Measurements from ENCODE around the gene CEP192.
A peak's percentile ranks its signal among the peaks of the same experiment; 100 is the strongest.
"Not testable (repeated sequence)": the region's sequence is repeated elsewhere in the genome, so short reads cannot be mapped to it uniquely, and the experiment has no call there.

CEP192 gene, protein sequence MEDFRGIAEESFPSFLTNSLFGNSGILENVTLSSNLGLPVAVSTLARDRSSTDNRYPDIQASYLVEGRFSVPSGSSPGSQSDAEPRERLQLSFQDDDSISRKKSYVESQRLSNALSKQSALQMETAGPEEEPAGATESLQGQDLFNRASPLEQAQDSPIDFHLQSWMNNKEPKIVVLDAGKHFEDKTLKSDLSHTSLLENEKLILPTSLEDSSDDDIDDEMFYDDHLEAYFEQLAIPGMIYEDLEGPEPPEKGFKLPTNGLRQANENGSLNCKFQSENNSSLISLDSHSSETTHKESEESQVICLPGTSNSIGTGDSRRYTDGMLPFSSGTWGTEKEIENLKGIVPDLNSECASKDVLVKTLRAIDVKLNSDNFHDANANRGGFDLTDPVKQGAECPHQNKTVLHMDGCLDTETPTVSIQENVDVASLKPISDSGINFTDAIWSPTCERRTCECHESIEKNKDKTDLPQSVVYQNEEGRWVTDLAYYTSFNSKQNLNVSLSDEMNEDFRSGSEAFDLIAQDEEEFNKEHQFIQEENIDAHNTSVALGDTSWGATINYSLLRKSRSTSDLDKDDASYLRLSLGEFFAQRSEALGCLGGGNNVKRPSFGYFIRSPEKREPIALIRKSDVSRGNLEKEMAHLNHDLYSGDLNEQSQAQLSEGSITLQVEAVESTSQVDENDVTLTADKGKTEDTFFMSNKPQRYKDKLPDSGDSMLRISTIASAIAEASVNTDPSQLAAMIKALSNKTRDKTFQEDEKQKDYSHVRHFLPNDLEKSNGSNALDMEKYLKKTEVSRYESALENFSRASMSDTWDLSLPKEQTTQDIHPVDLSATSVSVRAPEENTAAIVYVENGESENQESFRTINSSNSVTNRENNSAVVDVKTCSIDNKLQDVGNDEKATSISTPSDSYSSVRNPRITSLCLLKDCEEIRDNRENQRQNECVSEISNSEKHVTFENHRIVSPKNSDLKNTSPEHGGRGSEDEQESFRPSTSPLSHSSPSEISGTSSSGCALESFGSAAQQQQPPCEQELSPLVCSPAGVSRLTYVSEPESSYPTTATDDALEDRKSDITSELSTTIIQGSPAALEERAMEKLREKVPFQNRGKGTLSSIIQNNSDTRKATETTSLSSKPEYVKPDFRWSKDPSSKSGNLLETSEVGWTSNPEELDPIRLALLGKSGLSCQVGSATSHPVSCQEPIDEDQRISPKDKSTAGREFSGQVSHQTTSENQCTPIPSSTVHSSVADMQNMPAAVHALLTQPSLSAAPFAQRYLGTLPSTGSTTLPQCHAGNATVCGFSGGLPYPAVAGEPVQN (N-terminal part only)

DNA sequence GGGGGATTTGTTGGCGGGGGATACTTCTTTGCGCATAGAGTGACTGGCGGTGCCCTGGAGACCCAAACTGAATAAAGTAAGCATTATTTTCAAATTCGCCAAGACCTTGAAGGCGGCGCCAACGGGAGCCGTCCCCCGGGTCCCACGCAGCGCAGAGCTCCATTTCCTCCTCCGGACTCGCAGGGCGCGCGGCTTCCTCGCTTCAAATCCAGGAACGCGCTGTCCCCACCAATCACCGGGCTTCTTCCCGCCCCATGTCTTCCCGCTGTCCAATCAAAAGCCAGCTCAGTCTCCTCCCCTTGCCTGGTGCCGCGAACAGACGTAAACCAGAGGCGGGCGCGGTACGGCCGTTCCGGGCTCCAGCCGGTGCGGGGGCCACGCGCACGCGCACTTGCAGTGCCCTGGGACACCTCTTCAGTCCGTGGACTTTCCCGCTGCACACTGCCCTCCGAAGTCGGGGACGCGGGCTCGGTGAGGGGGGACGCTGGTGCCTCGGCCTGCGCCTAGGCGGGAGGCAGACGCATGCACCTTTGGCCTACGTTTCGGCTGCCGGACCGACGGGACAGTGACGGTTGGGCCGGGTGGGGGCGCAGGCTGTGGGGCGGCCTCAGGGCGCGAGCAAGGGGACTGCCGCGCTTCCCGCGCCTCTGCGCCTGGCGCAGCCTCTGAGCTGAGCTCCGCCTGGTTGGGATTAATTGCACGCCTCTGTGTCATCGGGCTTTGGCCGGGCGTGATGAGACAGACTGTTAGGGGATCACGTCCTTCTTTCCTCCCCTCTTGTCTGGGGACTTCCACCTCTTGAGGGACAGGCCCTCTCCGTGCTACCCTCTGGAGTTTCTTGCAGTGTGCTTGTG is at the start of gene CEP192:
TSS of gene CEP192 (plus strand) at position 396 of the 854 bp plus-strand sequence. CDS start 8,063 bp downstream, outside the sequence.
- peak; percentile 95 for DNase-seq

GRCh38 chr18:12943215-12943614 is 47.9 kb upstream of the CEP192 start:
- no peak for DNase-seq

GRCh38 chr18:12944709-12945108 is 46.5 kb upstream of the CEP192 start:
- DNase-seq: no peak

GRCh38 chr18:12946549-12947284 is 44.4 kb upstream of the CEP192 start:
- DNase-seq: no peak

- peak; percentile 55 for DNase-seq
Measured at GRCh38 chr18:12947285-12948049, 43.7 kb upstream of the CEP192 start, which contains the start of gene SEH1L. TSS of gene SEH1L (plus strand) at chr18:12948011. CDS start at chr18:12948122, 111 bp downstream.

DNA sequence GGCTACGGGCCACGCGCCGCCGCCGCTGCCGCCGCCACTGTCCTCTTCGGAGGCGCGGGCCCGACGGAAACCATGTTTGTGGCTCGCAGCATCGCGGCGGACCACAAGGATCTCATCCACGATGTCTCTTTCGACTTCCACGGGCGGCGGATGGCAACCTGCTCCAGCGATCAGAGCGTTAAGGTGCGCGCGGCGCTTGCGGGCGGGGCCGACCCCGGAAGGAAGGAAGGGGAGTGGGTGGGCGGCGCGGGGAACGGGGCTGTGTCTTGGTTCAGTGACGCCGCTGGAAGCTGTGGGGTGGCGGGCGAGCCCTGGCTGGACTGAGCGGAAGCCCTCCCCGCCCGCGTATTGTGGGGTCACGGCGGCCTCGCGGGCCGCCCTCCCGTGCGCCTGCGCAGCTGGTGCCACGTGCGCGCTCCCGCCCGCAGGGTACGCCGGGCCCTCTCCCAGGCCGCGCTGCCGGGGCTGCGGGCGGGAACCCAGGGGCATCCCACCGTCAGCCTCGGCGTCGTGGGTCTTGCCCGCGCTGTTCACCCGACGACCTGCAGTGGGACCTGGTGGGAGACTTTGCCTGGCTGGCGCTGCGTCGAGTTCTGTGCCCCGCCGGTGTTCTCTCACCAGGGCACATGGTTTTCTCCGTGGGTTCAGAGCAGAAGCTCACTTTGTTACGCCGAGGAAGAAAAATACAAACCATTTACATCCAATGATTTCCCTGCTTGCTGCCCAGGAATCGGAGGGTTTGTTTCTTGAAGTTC is 42.9 kb upstream of the CEP192 start:
- peak; percentile 71 for DNase-seq

DNA sequence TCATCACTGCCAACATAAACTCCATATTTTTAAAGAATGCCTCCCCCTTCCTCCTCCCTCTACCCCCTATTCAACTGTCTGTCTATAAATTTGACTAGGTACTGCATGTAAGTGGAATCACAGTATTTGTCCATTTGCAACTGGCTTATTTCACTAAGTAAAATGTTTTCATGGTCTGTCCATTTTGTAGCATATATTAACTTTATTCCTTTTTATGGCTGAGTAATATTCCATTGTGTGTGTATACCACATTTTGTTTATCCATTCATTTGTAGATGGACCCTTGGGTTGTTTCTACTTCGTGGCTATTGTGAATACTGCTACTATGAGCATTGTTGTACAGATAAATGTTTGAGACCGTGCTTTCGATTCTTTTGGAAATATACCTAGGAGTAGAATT is 32.7 kb upstream of the CEP192 start:
- DNase-seq: no peak

DNA sequence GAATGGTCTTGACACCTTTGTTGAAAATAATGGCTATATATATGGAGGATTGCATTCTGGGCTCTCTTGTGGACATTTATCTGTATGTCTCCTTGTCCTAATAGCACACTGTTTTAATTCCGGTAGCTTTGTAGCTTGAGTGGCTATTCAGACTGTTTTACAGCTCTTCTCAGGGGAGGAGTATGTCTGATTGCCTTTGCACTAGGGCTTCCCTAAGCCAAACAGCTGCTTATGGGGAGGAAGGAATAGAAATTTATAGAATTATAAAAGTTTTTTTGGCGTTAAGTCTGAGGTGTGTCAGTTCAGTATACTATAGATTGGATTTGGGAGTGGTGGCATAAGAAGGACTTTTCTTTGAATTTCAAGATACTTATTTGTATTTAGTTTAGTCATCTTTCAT is 30.8 kb upstream of the CEP192 start:
- no peak for DNase-seq

DNA sequence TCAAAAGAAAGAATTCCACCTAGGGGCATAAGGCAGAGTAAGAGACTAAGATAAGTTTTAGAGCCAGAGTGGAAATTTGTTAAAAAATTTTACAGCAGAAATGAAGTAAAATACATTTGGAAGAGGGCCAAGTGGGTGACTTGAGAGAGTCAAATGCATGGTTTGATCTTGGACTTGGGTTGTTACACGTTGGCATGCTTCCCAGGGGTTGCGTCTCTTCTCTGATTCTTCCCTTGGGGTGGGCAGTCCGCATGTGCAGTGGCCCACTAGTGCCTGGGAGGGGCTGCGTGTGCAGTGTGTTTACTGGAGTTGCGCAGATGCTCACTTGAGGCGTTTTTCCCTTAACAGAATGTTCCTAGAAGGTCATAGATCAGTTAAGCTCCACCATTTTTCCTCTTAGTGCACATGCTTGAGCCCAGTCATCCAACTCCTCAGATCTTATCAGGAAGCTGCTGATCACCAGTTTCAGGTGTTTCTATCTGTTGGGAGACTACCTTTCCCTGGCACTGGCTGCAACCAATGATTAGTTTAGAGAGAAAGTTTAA is 30.2 kb upstream of the CEP192 start:
- DNase-seq: no peak

DNA sequence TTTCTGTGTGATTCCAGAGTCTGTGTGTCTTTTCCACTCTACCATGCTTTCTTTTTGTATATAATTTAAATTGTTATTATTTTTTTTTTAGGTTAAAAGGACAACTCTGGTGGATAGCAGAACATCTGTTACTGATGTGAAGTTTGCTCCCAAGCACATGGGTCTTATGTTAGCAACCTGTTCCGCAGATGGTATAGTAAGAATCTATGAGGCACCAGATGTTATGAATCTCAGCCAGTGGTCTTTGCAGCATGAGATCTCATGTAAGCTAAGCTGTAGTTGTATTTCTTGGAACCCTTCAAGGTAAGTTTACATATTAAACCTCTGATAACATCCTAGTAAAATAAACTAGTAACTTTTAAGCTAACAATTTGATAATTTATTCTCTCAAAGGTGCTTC is 28.1 kb upstream of the CEP192 start:
- no peak for DNase-seq

DNA sequence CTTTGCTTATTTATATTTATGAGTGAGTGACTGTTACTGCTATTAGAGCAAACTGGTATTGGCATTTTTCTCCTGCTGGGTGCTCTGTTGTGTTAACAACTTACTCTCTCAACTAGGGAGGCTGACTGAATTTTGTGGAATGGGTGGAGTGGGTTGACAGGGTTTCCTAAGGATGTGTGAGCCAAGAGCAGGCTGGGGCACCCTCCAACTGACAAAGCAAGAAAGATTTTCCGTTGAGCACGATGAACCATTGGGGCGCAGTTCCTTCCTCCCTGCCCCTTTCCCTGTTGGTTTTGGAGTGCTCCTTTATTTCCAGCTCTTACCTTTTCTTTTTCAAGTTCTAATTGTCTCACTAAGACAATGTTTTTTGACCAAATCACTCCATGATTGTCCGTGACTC is 23.0 kb upstream of the CEP192 start:
- no peak for DNase-seq

- DNase-seq: no peak
Measured at GRCh38 chr18:12968619-12969018, 22.5 kb upstream of the CEP192 start.

DNA sequence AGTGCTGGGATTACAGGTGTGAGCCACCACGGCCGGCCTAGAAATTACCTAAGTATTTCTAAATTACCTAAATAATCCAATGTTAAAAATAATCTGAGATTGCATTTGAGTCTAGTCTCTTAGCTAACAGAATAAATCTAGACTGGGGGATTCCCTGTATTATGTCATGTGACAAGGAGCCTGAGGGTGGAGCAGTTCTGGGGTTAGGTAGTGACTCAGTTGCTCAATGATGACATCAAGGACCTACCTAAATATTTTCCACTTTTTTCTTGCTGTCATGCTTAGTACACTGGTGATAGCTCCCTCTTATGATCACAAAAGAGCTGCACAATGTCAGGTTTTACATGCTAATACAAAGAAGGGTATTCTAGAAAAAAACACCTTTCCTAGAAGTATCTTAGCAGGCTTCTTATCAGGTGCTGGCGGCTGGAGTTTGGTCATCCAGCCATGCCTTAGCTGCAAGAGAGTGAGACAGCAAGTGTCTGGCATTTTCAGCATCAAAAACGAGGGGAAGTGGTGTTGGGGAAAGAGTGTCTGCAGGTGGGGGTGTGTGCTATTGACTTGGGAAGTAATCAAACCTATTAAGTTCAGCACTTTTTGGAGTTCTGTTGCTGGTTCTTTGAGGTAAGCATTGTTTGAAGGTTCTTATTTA is 17.5 kb upstream of the CEP192 start:
- DNase-seq: no peak

- no peak for DNase-seq
Measured at GRCh38 chr18:12975488-12975887, 15.7 kb upstream of the CEP192 start.

DNA sequence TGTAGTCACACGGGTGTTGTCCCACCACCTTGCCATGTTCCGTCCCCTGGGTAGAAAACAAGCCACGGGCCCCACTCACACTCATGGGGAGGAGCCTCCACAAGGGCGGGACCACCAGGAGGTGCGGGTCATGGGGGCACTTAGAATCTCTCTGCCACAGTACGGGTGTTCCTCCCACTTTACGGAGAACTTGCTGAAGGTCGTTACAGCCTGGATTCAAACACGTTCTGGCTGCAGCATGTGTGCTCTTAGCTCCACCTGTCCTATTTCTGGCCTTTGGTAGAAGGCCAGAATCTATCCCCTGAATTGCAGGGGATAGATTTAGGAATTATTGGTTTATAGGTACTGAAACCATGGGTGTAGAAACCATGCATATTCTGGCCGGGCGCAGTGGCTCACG is 14.9 kb upstream of the CEP192 start:
- DNase-seq: no peak

- not testable (repeated sequence) for DNase-seq
Measured at GRCh38 chr18:12980065-12980464, 11.1 kb upstream of the CEP192 start.

- DNase-seq: no peak
Measured at GRCh38 chr18:12989397-12990122, 1.6 kb upstream of the CEP192 start.

DNA sequence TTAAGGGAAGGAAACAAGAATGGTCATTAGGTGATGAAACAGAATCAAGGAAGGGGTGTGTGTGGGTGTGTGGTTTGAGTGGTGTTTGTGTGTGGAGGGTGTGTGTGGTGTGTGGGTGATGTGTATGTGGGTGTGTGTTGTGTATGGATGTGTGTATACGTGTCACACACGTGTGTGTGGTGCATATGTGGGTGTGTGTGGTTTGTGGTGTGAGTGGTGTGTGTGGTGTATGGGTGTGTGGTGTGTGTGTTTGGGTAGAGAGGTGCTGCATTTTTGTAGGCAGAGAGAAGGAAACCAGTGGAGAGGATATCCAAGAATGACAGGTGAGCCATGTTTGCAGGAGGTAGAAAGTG is 1.1 kb upstream of the CEP192 start:
- DNase-seq: no peak

Data from SIG-M5 (cell line).